ENCODE measurements around the gene CNTNAP2. TPM values are rescaled to one million over a fixed set of nuclear protein-coding genes. Genes with fewer than 3 reads are reported as not detected.

Gene CNTNAP2
- total RNA-seq, 4 donors from 2014 or later: 0.91 to 16.0 TPM; not detected in 2

DNA sequence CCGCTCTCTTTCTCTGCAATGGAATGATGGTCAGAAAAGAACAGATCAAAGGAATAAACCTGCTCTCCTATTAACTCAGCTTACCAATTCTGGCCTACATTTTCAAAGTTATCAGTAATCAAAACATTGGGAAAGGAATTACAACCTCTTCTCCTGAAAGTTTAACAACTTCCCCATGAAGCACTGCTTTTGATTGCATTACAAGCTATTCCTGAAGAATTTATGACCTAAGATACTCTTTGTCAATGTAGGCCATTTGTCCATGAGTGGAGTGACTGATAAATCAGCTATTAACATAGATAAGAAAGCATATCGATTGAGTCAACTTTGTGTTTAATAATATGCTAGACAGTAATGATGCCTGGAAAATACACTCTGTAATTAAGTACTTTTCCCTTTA lies 2202.2 kb downstream of the CNTNAP2 start:
- Histone ChIP-seq H3K36me3 (no peaks in the 10 kb centered on the region), H3K27me3 (no peaks in the 10 kb centered on the region), H3K4me1 (no peaks in the 10 kb centered on the region), H3K4me3 (no peak overlapping the region), H3K9me3 (no peaks in the 10 kb centered on the region), H3K27ac (no peak overlapping the region)
- no peak for TF ChIP-seq CTCF (IDR thresholded peaks at IDR 0.05)
- no peak for TF ChIP-seq POLR2A (IDR thresholded peaks at IDR 0.05)
- intact Hi-C loops (cut with DNase I; ENCODE audit: low total_unique reads): no loop called here
- DNase-seq: no peak

DNA sequence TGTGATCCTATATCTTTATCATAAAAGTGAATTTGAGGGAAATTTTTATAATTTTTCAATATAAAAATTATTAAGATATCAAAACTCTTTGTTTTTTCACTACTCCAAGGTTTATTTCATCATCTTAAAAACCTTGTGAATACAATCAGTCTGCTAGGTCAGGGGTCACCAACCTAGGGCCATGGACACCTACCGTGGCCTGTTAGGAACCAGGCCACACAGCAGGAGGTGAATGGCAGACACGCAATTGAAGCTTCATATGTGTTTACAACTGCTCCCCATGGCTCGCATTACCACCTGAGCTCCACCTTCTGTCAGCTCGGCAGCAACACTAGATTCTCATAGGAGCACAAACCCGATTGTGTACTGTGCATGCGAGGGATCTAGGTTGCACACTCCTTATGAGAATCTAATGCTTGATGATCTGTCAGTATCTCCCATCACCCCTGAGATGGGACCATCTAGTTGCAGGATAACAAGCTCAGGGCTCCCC lies 2202.8 kb downstream of the CNTNAP2 start:
- H3K36me3 ChIP-seq: no peaks in the 10 kb centered on the region
- H3K9me3 ChIP-seq: no peaks in the 10 kb centered on the region
- H3K27ac ChIP-seq: no peak overlapping the region
- H3K27me3 ChIP-seq: no peaks in the 10 kb centered on the region
- intact Hi-C loops (cut with DNase I; ENCODE audit: low total_unique reads): no loop called here
- no peaks in the 10 kb centered on the region for H3K4me1 ChIP-seq
- H3K4me3 ChIP-seq: no peak overlapping the region
- no peak for DNase-seq
- TF ChIP-seq POLR2A (IDR thresholded peaks at IDR 0.05) (no peak), CTCF (IDR thresholded peaks at IDR 0.05) (no peak)

DNA sequence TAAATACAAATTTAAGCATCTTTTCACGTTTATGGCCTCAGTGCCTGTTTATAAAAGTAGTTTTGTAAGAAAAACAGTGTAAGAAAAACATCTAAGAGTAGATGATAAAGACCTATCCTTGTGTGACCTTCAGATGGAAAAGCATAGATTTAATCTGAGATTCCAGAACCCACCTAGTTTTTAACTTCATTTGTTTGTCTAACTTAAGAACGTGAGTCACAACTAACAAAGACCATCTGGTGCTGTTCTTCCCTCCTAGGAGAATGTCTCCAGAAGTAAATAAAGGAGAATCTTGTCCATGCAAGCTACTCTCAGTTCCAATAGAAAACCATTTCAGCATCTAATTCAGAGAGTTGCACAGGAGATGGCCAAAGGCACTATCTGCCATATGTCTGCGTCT lies 2208.6 kb downstream of the CNTNAP2 start:
- H3K9me3 ChIP-seq: no peaks in the 10 kb centered on the region
- no peak for DNase-seq
- intact Hi-C loops (cut with DNase I; ENCODE audit: low total_unique reads): no loop called here
- TF ChIP-seq POLR2A (IDR thresholded peaks at IDR 0.05): no peak
- no peak for TF ChIP-seq CTCF (IDR thresholded peaks at IDR 0.05)
- H3K4me1 ChIP-seq: no peaks in the 10 kb centered on the region
- no peaks in the 10 kb centered on the region for H3K36me3 ChIP-seq
- H3K4me3 ChIP-seq: no peak overlapping the region
- H3K27me3 ChIP-seq: no peaks in the 10 kb centered on the region
- H3K27ac ChIP-seq: no peak overlapping the region

DNA sequence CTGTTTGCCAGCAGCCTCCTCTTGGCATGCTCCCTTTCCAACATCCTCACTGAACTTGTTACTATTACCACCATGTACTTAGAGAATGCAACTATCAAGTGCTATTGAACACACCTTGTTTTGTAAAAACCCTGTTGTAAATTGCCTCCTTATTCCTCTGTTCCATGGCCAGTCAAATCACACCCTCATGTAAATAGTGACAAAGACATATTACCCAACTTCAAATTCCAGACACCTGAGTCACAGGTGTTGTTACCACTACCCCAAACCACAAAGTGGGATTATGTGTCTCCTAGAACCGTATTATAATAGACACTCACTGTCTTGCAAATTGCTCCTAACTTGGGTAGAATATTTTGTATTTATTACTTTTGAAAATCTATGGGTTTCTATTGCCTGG lies 2210.8 kb downstream of the CNTNAP2 start:
- H3K36me3 ChIP-seq: no peaks in the 10 kb centered on the region
- no peak overlapping the region for H3K4me3 ChIP-seq
- H3K9me3 ChIP-seq: no peaks in the 10 kb centered on the region
- intact Hi-C loops (cut with DNase I; ENCODE audit: low total_unique reads): no loop called here
- no peak for TF ChIP-seq POLR2A (IDR thresholded peaks at IDR 0.05)
- no peak for TF ChIP-seq CTCF (IDR thresholded peaks at IDR 0.05)
- H3K4me1 ChIP-seq: no peaks in the 10 kb centered on the region
- DNase-seq: no peak
- H3K27me3 ChIP-seq: no peaks in the 10 kb centered on the region
- H3K27ac ChIP-seq: no peak overlapping the region

- Histone ChIP-seq H3K27ac (no peak overlapping the region), H3K4me1 (no peaks in the 10 kb centered on the region), H3K9me3 (no peaks in the 10 kb centered on the region), H3K4me3 (no peak overlapping the region), H3K36me3 (no peaks in the 10 kb centered on the region), H3K27me3 (no peaks in the 10 kb centered on the region)
- TF ChIP-seq CTCF (IDR thresholded peaks at IDR 0.05) (no peak), POLR2A (IDR thresholded peaks at IDR 0.05) (no peak)
- intact Hi-C loops (cut with DNase I; ENCODE audit: low total_unique reads): no loop called here
- DNase-seq: no peak
Measured at GRCh38 chr7:148328906-148329305, 2212.3 kb downstream of the CNTNAP2 start.

All from uterus (tissue), 4 donors.